Measurements from ENCODE around the gene RGS8.

RGS8 gene

GRCh38 chr1:182684116-182684828 is at the start of gene RGS8:
Gene RGS8 (minus strand): TSS chr1:182684587. CDS start chr1:182669649, 14,938 bp downstream.
- no peak for DNase-seq

GRCh38 chr1:182731852-182732575 is 47.6 kb upstream of the RGS8 start:
- DNase-seq: no peak

GRCh38 chr1:182726912-182727311 is 42.5 kb upstream of the RGS8 start:
- DNase-seq: no peak

- no peak for DNase-seq
Measured at GRCh38 chr1:182725259-182726255, 41.2 kb upstream of the RGS8 start.

- no peak for DNase-seq
Measured at GRCh38 chr1:182724215-182724614, 39.8 kb upstream of the RGS8 start.

- DNase-seq: no peak
Measured at GRCh38 chr1:182723200-182723599, 38.8 kb upstream of the RGS8 start.

- DNase-seq: no peak
Measured at GRCh38 chr1:182721525-182721924, 37.1 kb upstream of the RGS8 start.

- no peak for DNase-seq
Measured at GRCh38 chr1:182720463-182720862, 36.1 kb upstream of the RGS8 start.

- no peak for DNase-seq
Measured at GRCh38 chr1:182719553-182719952, 35.2 kb upstream of the RGS8 start.

GRCh38 chr1:182718311-182718710 is 33.9 kb upstream of the RGS8 start:
- no peak for DNase-seq

- no peak for DNase-seq
Measured at GRCh38 chr1:182716740-182717720, 32.6 kb upstream of the RGS8 start.

GRCh38 chr1:182715531-182715930 is 31.1 kb upstream of the RGS8 start:
- DNase-seq: no peak

- DNase-seq: no peak
Measured at GRCh38 chr1:182714546-182714945, 30.2 kb upstream of the RGS8 start.

- DNase-seq: no peak
Measured at GRCh38 chr1:182713939-182714338, 29.6 kb upstream of the RGS8 start.

GRCh38 chr1:182713492-182713891 is 29.1 kb upstream of the RGS8 start:
- no peak for DNase-seq

- no peak for DNase-seq
Measured at GRCh38 chr1:182709855-182710254, 25.5 kb upstream of the RGS8 start.

- no peak for DNase-seq
Measured at GRCh38 chr1:182709225-182709764, 24.9 kb upstream of the RGS8 start.

GRCh38 chr1:182707122-182707521 is 22.7 kb upstream of the RGS8 start:
- no peak for DNase-seq

GRCh38 chr1:182704677-182705076 is 20.3 kb upstream of the RGS8 start:
- no peak for DNase-seq

GRCh38 chr1:182703539-182703938 is 19.2 kb upstream of the RGS8 start:
- no peak for DNase-seq

GRCh38 chr1:182702826-182703524 is 18.6 kb upstream of the RGS8 start:
- DNase-seq: no peak

Data from NK-92 treated with Interleukin-12 subunit alpha and Interleukin-12 subunit beta, amount 100 ng/mL, for 24 hours (cell line).